Measurements from ENCODE around the gene MYO1A.

The MYO1A gene

DNA sequence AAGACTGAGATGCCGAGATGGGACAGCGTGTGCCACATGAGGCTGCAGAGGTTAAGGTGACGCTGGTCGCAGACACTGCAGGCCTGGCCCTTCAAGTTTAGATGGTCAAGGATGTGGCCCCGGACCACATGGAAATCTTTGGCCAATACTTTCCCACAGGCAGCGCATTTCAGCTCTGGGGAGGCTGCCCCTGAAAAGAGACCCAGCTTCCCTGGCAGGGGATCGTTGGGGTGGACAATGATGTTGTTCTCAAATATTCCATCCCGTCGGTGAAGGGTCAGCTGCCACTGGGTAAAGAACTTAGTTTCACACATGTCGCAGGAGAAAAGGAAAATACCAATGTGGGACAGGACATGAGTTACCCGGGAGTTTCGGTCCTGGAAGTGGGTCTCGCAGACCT lies 46.5 kb downstream of the MYO1A start:
- H3K4me3 ChIP-seq, result no peak overlapping the region
- no peak for DNase-seq (ENCODE audit: low spot score)
- TF ChIP-seq, protein P1, sequence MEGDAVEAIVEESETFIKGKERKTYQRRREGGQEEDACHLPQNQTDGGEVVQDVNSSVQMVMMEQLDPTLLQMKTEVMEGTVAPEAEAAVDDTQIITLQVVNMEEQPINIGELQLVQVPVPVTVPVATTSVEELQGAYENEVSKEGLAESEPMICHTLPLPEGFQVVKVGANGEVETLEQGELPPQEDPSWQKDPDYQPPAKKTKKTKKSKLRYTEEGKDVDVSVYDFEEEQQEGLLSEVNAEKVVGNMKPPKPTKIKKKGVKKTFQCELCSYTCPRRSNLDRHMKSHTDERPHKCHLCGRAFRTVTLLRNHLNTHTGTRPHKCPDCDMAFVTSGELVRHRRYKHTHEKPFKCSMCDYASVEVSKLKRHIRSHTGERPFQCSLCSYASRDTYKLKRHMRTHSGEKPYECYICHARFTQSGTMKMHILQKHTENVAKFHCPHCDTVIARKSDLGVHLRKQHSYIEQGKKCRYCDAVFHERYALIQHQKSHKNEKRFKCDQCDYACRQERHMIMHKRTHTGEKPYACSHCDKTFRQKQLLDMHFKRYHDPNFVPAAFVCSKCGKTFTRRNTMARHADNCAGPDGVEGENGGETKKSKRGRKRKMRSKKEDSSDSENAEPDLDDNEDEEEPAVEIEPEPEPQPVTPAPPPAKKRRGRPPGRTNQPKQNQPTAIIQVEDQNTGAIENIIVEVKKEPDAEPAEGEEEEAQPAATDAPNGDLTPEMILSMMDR (IDR thresholded peaks at IDR 0.05), result no peak
- H3K27ac ChIP-seq, result no peak overlapping the region

DNA sequence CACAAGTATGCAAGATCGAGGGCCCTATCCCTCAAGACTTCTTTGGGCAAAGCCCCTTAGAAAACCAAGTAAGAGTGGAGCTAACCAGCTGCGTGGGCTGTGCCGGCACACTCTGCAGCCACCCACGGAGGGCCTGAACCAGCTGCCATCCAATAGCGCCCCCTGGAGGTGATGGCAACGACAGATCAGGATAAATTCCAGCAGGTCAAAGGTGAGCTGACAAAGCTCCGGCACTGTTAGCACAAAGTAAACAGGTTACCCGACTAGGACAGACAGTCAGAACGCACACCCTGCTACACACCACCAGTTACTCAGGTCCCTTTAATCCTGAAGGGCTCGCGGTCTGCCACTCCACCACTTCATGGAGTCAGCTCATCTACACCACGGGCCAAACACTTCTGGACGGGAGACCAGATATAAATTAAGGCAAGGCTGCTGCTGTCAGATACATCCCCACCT lies 48.5 kb downstream of the MYO1A start:
- H3K4me3 ChIP-seq, result no peak overlapping the region
- TF ChIP-seq, protein P1 (IDR thresholded peaks at IDR 0.05), result peak; percentile 43
- H3K27ac ChIP-seq, result no peak overlapping the region
- DNase-seq (ENCODE audit: low spot score), result peak; percentile 72

DNA sequence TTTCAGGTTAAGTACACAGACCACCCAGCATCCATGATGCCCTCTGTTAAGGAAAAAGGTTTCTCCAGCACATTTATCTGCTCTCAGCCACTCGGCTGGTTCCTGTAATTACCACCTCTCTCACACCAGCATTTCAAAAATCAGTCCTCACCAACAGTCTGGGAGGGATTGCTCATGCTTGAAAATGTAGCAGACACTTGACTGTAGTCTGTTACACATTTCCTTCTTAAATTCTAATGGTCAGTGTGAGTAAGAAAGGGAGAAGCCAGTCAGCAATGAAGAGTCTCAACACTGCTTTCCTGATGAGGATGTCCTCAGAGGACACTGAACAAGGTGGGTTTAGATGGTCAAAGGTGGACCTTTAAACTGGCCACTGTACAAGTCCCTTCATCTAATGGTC lies 49.5 kb downstream of the MYO1A start:
- Histone ChIP-seq H3K27ac (no peak overlapping the region), H3K4me3 (no peak overlapping the region)
- DNase-seq (ENCODE audit: low spot score), result no peak
- TF ChIP-seq, protein P1 (IDR thresholded peaks at IDR 0.05), result no peak

DNA sequence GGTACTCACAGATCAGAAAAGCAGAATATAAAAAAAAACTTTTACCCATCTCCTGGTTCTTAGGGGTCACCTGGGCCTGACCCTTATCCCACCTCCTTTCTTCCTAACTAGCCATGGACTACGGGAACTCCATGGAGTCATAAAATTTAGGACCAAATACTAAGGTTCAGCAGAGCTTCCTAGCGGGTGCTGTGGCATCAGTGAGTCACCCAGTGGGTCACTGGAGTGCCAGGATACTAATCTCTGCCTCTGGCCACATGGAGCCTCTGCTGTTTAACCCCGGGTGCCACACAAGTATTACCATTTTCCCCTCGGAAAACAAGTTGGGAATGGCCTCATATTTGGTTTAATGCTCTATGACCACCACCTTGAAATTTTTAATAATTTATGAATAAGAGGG lies 50.5 kb downstream of the MYO1A start:
- TF ChIP-seq, protein P1 (IDR thresholded peaks at IDR 0.05), result no peak
- Histone ChIP-seq H3K27ac (no peak overlapping the region), H3K4me3 (no peak overlapping the region)
- DNase-seq (ENCODE audit: low spot score), result no peak

DNA sequence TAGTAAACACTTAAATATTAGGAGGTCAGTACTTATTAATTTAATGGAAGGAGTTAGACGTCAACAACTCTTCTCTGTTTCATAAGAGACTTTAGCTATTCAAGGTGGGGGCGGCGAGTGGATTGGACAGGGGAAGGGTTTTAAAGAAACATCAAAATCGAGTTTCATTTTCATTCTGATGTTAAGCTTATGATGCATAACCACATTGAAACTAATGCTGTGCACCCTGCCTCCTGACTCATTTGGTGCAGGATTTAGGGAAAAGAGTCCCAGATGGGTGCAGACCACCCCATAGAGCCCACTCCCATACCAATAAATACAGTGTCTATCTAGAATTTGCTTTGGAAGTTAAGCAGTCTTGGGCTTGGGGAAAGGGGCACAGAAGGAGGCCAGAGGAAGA lies 50.9 kb downstream of the MYO1A start:
- H3K27ac ChIP-seq, result no peak overlapping the region
- TF ChIP-seq, protein P1 (IDR thresholded peaks at IDR 0.05), result no peak
- DNase-seq (ENCODE audit: low spot score), result no peak
- no peak overlapping the region for H3K4me3 ChIP-seq

DNA sequence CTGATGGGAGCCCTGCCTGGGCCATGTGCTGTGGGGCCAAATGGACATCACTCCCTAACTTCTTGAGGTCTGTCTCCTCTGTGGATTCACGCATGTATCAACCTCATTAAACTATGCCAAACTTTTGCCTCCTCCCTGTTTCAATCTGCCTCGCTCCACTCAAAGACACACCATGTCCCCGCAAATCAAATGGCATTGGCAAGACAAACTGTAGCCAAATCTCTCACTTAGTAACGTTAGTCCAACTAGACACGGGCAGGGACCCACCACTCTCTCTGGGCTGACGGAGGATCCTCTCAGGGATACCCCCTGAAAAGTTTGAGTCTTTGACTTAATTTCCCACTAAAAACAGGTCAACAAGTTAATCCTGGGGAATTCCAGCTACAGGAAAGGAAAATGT lies 51.6 kb downstream of the MYO1A start:
- TF ChIP-seq, protein P1 (IDR thresholded peaks at IDR 0.05), result no peak
- Histone ChIP-seq H3K4me3 (no peak overlapping the region), H3K27ac (no peak overlapping the region)
- peak; percentile 52 for DNase-seq (ENCODE audit: low spot score)

DNA sequence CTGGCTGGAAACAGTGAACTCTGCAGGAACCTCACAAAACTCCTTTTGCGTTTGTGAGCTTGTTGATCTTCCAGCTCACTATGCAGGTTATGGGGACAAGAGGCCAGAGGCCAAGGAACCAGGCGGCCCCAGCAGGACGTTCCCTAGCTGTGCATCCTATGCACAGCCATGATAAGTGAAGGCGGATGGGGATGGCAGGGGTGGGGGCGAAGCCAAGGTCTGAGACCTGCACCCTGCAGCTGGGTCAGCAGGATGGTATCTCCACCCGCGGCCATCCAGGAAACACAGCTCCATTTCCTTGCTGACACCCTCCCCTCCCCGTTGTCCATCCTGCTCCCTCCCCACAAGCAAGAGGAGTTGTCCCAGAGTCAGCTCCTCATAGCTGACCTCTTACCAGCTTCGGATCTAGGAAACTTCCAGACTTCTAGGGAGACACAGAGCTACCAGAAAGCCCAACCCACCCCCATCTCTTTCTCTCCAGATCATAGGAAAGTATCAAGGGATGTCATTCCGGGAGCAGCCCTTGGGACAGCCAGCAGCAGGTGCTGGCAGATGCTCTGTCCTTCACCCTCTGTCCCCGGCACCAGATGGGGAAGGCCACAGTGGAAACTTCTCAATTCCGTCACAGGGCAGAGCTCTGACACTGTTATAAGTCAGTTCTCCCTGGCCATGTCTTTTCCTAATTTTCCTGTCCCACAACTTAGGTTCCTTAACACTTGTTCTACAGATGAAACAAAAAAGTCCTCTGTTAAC lies 53.0 kb downstream of the MYO1A start:
- H3K4me3 ChIP-seq, result no peak overlapping the region
- DNase-seq (ENCODE audit: low spot score), result peak; percentile 56
- no peak overlapping the region for H3K27ac ChIP-seq
- TF ChIP-seq, protein P1 (IDR thresholded peaks at IDR 0.05), result no peak
